HG02938 (cell line): Measurements from ENCODE around the gene ZNF343.
A peak's percentile ranks its signal among the peaks of the same experiment; 100 is the strongest.
"Not testable (repeated sequence)": the region's sequence is repeated elsewhere in the genome, so short reads cannot be mapped to it uniquely, and the experiment has no call there.

Experiments used
- ATAC-seq: cut with Tn5 transposase; IDR thresholded peaks from one replicate; pipeline ENCODE4 v1.9.1; 2021; ENCODE audit warnings: mild to moderate bottlenecking, moderate library complexity; ENCODE audit not compliant: unreplicated experiment

ZNF343 gene

DNA sequence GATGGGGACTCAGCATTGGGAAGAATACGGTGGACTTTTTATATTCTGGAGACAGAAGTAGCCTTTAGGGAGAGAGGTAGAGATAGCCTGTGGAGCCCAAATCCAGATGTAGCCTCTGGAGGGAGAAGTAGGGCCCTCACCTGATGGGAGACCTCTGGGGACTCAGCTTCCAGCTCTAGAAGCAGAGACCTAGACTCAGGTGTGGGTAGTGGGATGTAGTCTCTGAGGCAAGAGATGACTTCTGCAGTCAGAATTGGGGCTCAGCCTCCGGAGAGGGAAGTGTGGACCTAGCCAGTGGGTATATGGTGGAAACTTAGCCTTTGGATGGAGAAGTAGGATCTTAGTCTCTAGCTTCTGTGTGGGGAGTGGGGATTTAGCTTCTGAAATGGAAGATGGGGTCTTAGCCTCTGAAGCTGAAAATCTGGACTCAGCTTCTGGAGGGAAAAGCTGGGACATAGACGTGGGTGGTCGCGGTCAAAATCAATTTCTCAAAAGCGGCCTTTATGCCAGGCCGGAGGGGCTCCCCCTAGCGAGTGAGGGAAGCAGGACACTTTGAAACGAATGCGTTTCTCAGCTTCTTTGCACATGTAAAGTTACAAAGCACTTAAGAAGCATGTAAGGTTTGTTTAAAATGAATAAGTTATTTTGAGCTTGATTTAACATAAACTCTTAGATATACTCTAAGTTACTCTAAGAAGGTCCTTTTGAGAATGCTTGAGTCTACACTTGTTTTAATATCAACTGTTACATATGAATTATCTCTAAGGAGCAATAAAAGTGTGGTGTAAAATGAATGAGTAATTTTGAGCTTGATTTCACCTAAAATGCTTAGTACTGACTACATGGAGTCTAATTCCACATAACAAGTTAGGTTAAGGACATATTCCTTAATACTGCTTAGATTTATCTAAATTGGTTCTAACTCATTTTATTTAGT lies 12.9 kb upstream of the ZNF343 start:
- ATAC-seq: no peak

DNA sequence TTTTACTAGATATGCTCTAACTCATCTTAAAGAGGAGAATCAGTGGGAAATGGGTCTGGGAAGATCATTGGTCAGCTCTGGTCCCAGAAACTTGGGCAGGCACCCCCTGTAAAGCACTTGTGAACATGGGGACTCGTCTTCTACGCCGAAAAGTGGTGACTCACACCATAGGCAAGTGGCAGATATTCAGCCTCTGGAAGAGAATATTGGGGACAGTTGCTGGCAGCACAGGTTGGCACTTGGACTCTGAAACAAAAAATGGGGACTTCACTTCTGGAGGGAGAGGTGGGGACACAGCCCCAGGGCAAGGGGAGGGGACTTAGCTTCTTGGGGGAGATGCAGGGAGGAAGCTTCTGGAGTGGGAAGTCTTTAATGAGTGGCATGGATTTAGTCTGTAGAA lies 11.9 kb upstream of the ZNF343 start:
- no peak for ATAC-seq

DNA sequence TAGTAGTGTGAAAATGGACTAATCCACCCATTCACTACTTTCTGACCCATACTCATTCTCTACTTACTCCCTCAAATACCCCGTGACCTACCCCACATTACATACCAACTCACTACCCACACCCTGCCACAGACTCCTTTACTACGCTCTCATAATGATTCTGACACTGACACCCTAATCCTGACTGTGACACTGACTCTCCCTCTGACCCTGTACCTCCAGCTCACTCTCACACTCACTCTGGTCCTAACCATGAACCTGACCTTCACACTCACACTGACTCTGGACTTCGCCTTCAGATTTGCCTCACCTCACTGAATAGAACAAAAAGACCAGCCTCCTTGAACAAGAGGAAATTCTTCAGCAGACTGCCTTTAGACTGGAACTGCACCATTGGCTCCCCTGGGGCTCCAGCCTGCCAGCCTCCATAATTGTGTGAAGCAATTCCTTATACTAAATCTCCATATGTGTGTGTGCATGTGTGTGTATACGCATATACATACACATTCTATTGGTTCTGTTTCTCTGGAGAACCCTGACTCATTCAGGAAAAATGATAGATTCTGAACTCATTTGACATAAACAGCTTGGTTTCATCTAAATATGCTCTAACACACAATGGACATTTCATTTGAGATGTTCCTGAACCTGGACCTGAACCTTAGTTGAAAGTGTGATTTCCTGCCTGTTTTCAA lies 10.5 kb upstream of the ZNF343 start:
- ATAC-seq: no peak

DNA sequence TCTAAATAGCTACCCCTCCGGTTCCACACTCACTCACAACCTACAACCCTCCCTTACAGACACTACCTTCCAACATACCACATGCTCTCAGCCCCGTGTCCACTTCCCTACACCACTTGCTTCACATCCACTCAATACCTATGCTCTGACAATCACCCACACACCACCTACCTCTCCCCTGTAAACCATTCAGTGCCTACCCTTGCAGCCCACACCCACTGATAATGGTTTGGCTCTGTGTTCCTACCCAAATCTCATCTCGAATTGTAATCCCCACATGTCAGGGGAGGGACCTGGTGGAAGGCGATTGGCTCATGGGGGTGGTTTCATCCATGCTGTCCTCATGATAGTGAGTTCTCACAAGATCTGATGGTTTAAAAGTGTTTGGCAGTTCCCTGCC lies 9.8 kb upstream of the ZNF343 start:
- ATAC-seq: no peak

DNA sequence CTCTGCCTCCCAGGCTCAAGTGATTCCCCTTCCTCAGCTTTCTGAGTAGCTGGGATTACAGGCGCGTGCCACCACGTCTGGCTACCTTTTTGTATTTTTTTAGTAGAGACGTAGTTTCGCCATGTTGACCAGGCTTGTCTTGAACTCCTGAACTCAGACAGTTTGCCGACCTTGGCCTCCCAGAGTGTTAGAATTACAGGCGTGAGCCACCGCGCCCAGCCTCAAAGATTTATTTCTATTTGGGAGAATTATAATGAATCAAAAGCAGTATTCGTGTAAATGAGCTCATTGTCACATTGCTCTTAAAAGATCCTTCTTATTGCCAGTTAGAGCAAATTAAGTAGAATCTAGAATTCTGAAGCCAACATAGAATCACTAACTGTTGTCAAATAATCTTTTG lies 9.4 kb upstream of the ZNF343 start:
- no peak for ATAC-seq

DNA sequence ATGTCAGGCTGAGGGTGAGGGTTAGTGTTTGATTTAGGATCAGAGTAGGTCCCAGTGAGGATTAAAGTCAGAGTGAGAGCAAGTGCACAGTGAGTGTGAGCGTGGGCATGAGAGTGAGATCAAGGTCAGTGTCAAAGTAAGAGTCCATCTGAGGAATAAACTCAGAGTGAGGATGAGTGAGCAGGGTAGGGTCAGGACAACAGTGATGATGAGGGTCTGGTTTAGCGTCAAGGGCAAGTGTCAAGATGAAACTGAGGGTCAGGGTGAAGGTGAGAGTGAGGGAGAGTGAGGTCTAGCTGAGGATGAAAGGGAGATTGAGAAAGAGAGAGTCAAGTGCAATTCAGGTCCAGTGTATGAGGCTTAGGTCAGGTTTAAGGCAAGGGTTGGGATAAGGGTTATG lies 7.7 kb upstream of the ZNF343 start:
- ATAC-seq: no peak

DNA sequence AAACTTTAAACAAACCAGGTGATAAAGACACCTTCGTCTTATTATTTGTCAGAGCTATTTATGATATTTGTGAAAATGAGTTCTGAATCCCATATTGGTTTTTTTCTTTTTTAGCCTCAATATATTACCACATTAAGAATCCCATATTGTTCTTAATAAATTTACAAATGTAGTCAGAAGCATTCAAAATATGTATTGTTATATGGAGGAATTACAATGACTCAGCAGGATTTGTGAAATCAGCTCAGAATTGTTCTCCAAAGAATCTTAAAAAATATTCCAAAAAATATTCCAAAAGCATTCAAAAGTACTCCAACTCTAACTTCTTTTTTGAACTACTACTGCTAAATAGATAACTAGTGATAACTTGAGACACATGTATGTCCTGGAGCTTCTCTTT lies 6.5 kb upstream of the ZNF343 start:
- ATAC-seq: no peak

DNA sequence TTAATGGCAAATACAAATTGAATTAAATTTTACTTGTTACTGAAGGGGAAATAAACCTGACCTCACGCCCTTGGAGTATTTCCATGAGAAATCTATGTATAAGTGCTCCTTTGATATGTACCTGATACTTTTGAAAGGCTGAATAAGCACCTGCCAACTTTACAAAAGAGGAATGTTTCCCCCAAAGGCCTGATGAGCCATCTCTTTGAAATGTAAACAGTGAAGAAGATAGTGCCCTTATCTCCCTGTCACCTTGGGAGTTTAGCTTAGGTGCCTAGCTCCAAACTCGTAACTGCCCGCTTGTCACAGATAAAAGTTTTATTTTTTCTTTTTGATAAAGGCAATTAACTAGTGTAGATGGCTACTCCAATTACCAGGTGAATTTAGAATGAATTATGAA lies 1.1 kb upstream of the ZNF343 start:
- no peak for ATAC-seq

DNA sequence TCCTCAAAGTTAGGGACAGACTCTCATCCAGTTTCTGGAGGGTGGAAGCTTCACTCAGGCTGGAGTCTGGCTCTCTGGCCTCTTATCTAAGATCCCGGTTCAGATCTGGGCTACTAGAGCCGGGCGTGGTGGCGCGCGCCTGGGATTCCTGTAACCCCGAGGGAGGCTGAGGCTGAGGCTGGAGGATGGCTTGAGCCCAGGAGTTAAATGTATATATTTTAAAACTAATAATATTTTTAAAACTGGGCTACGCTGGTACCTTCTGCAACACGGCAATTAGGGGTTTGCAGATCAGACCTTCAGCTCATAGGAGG lies 710 bp upstream of the ZNF343 start:
- ATAC-seq: no peak

DNA sequence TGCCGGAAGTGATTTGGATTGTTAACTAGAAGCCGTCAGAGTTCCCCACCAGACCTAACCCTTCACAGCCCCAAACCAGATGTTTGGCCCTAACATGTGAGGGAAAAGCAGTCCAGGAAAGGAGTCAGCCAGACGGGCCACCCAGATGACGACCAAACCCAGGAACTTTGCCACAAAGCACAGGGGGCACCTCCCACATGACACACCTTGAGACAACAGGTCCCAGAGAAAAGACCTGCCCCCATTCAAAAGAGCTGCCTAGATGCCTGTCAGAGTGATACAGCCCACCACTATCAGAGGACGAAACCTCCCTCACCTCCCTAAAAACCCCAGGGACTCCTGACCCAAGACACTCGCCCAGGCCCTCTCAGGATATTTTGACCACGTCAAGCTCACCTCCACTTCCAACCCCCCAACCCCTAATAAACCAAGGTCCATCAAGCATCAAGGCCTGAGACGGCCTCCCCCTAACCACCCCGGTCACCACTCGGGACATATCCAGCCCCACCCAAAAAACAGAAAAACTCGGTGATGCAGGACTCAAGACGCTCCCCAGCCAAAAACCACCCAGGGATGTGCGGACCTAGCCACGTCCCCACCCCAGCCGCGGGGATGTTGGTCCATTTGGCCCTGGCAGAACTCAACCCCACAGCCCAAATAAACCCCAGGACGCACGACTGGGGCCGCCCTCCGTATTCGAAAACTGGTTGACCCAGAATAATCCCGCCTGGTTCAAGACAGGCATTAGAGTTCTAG lies 662 bp downstream of the ZNF343 start:
- ATAC-seq: peak; percentile 17

DNA sequence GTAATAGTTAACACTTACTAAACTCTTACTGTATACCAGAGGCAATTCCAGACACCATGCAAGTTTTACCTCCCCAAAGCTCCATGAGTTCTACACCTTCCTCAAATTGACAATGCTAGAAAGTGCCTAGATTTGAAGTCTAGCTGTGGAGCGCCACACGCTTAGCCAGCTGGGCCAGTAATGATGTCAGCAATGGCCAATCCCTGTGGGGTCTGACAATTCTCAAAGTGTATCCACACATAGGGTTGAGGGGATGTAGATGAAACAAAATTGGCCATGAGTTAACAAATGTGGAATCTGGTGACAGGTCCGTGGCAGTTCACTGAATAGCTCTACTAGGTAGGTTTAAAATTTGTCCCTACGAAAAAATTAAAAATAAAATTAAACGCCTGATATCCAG lies 1.3 kb downstream of the ZNF343 start:
- ATAC-seq: no peak

DNA sequence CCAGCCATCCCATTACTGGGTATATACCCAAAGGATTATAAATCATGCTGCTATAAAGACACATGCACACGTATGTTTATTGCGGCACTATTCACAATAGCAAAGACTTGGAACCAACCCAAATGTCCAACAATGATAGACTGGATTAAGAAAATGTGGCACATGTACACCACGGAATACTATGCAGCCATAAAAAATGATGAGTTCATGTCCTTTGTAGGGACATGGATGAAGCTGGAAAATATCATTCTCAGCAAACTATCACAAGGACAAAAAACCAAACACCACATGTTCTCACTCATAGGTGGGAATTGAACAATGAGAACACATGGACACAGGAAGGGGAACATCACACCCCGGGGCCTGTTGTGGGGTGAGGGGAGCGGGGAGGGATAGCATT lies 2.3 kb downstream of the ZNF343 start:
- ATAC-seq: not testable (repeated sequence)

DNA sequence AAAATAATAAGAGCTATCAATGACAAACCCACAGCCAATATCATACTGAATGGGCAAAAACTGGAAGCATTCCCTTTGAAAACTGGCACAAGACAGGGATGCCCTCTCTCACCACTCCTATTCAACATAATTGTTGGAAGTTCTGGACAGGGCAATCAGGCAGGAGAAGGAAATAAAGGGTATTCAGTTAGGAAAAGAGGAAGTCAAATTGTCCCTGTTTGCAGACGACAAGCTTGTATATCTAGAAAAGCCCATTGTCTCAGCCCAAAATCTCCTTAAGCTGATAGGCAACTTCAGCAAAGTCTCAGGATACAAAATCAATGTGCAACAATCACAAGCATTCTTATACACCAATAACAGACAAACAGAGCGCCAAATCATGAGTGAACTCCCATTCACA lies 3.9 kb downstream of the ZNF343 start:
- not testable (repeated sequence) for ATAC-seq

DNA sequence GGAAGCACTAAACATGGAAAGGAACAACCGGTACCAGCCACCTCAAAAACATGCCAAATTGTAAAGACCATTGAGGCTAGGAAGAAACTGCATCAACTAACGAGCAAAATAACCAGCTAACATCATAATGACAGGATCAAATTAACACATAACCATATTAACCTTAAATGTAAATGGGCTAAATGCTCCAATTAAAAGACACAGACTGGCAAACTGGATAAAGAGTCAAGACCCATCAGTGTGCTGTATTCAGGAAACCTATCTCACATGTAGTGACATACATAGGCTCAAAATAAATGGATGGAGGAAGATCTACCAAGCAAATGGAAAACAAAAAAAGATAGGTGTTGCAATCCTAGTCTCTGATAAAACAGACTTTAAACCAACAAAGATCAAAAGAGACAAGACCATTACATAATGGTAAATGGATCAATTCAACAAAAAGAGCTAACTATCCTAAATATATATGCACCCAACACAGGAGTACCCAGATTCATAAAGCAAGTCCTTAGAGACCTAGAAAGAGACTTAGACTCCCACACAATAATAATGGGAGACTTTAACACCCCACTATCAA lies 5.8 kb downstream of the ZNF343 start:
- not testable (repeated sequence) for ATAC-seq

DNA sequence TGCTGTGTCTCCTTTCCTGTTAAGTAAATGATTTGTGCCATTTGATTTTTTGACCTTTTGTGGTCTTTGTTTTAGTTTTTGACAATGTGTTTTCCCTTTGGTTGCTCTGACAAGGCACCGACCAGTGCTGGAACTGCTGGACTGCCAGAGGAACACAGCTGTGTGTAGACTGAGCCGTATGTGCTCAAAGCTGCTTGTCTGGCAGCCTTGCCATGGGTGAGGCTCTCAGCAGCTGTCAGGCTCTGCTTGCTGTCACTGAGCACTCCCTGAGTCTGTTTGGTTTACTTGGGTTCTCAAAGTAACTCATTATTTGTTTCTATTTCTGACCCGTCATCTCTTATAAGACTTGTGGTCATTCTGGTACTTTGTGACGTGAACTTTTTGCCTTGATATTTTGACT lies 23.1 kb downstream of the ZNF343 start:
- no peak for ATAC-seq

DNA sequence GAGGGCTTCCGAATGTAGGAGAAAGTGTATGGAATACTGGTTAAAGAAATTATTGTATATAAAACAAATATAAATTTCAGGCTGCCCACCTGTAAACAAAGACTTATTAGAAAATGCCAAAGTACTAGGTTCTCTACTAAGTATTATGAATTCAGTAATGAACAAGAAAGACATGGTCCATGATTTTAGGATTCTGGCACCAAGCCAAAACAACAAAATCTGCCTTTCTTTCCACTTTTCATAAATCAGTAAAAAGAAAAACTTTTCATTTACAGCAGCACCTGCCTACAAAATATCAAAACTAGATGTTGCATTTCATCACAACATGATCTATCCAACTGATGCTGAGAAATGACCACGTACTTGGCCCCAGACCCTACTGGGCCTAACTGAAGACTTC lies 23.6 kb downstream of the ZNF343 start:
- ATAC-seq: no peak

DNA sequence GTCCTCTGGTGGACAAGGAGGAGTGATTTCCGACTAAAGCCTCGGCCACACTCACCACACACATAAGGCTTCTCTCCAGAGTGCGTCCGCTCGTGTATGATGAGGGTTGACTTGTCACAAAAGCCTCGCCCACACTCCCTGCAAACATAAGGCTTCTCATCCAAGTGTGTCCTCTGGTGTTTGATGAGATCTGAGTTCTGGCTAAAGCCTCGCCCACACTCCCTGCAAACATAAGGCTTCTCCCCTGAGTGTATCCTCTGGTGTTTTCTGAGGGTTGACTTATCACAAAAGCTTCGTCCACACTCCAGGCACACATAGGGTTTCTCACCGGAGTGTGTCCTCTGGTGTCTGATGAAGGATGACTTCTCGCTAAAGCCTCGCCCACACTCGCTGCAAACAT lies 25.2 kb downstream of the ZNF343 start:
- no peak for ATAC-seq

DNA sequence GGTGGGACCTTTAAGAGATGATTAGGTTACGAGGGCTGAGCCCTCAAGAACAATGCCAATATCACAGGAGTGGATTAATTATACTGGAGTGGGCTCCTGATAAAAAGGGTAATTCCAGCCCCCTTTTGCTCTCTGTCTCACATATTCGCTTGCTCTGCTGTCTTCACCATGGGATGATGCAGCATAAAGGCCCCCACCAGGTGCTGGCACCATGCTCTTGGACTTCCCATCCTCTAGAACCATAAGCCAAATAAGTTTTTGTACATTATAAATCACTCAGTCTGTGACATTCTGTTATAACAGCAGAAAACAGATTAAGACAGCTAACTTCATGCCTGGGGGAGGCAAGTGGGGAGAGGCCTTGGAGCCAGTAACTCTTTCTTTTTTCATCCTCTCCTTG lies 28.3 kb downstream of the ZNF343 start:
- ATAC-seq: no peak

DNA sequence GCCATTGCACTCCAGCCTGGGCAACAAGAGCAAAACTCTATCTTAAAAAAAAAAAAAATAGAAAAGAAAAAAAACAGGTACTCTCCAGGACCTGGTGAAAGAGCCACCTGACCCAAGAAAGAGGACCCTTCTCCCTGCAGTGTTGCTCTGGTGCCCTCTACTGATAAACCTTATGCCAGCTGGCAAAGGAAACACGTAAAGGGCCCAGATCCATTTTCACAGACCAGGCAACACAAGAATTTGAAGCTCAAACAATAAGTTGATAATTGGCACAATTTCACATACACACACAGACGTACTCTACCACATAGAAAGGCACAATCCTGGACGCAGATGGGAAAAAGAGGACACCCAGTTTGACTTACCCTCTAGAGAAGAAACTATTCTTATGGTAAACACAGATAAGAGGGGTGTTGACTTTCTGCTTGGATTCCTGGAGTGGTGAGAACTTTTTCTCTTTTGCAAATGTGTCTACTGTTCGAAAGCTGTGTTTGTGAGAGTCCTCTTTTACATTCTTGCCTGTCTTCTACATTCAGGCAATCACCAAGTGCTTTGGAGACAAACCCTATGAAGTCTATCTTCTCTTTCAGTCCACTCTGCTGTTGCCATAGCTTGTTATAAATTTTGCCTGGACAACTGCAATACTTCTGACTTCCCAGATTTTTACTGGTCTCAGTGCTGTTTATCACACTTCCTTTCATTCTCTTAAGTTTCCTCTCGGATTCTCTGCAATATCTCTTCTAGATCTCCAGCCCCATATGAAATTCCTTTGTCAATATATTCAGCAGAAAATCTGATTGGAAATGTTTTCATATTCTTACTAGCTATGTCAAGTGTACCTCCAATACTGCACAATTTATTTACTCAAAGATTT lies 31.7 kb downstream of the ZNF343 start:
- ATAC-seq: no peak
